HG02759 (cell line): ENCODE data around the gene DCLK1.

ENCODE experiments used
- ATAC-seq: cut with Tn5 transposase; IDR thresholded peaks from one replicate; pipeline ENCODE4 v1.9.1; 2021; ENCODE audit warnings: mild to moderate bottlenecking, moderate library complexity; ENCODE audit not compliant: unreplicated experiment

DCLK1 gene

GRCh38 chr13:35838356-35838755 lies 292.8 kb downstream of the DCLK1 start:
- ATAC-seq, result no peak

GRCh38 chr13:35836446-35836845 lies 294.7 kb downstream of the DCLK1 start:
- no peak for ATAC-seq

- no peak for ATAC-seq
Observed at GRCh38 chr13:35835989-35836388, 295.2 kb downstream of the DCLK1 start.

GRCh38 chr13:35833608-35834275 lies 297.4 kb downstream of the DCLK1 start:
- ATAC-seq, result no peak

- no peak for ATAC-seq
Observed at GRCh38 chr13:35833031-35833430, 298.2 kb downstream of the DCLK1 start.

- no peak for ATAC-seq
Observed at GRCh38 chr13:35832551-35832950, 298.6 kb downstream of the DCLK1 start.

GRCh38 chr13:35830850-35831450 lies 300.2 kb downstream of the DCLK1 start:
- no peak for ATAC-seq

GRCh38 chr13:35826626-35827254 lies 304.4 kb downstream of the DCLK1 start:
- no peak for ATAC-seq

- no peak for ATAC-seq
Observed at GRCh38 chr13:35824825-35825224, 306.4 kb downstream of the DCLK1 start.

GRCh38 chr13:35824395-35824794 lies 306.8 kb downstream of the DCLK1 start:
- no peak for ATAC-seq

- ATAC-seq, result no peak
Observed at GRCh38 chr13:35822666-35823065, 308.5 kb downstream of the DCLK1 start.

GRCh38 chr13:35818633-35819067 lies 312.5 kb downstream of the DCLK1 start:
- no peak for ATAC-seq

GRCh38 chr13:35817642-35818607 lies 313.3 kb downstream of the DCLK1 start:
- no peak for ATAC-seq

- ATAC-seq, result no peak
Observed at GRCh38 chr13:35814605-35815011, 316.6 kb downstream of the DCLK1 start.

GRCh38 chr13:35812736-35813135 lies 318.4 kb downstream of the DCLK1 start:
- ATAC-seq, result no peak

- ATAC-seq, result no peak
Observed at GRCh38 chr13:35810321-35810720, 320.9 kb downstream of the DCLK1 start.

- no peak for ATAC-seq
Observed at GRCh38 chr13:35808846-35809245, 322.3 kb downstream of the DCLK1 start.

GRCh38 chr13:35804901-35805300 lies 326.3 kb downstream of the DCLK1 start:
- ATAC-seq, result no peak

GRCh38 chr13:35797991-35798390 lies 333.2 kb downstream of the DCLK1 start:
- no peak for ATAC-seq

GRCh38 chr13:35797244-35797643 lies 333.9 kb downstream of the DCLK1 start:
- no peak for ATAC-seq

- ATAC-seq, result no peak
Observed at GRCh38 chr13:35796623-35797022, 334.6 kb downstream of the DCLK1 start.
